ENCODE data around the gene EEF1AKMT4. TPM values are rescaled to one million over a fixed set of nuclear protein-coding genes. Genes with fewer than 3 reads are reported as not detected.
A peak's percentile ranks its signal among the peaks of the same experiment; 100 is the strongest.

EEF1AKMT4 gene
- total RNA-seq (1 to 10 TPM; 1.5 to 1.8 TPM), polyA plus RNA-seq (1 to 10 TPM in 1 of 2 donors, under 1 TPM in 1; 0.41 to 3.0 TPM)
- long read RNA-seq, donor 1, transcript EEF1AKMT4-201 (3 exons, 1,823 nt) = major isoform, 6 of 7 reads
- long read RNA-seq, donor 1, partial matches to known transcripts = 0 of 7 reads
- long read RNA-seq, donor 1, other reads (novel, unspliced or antisense) = 1 of 7 reads
- long read RNA-seq, donor 2, partial matches to known transcripts = 0 of 3 reads
- long read RNA-seq, donor 2, other reads (novel, unspliced or antisense) = 0 of 3 reads

GRCh38 chr3:184249412-184250166, at the start of gene EEF1AKMT4:
Gene EEF1AKMT4 (plus strand): TSS chr3:184249672. CDS start chr3:184249695, 23 bp downstream.
- DNase-seq (peak; percentile 97), ATAC-seq (ENCODE audit: low FRiP score) (peak; percentile 98)
- Histone ChIP-seq H3K4me1 (ENCODE audit: control insufficient read depth in 1 of 2, insufficient read depth in 2 of 2, low read length in 2 of 2) (no peaks in the 10 kb centered on the region), H3K4me3 (ENCODE audit: low read length in 2 of 2) (peak within 1 kb of the TSS; percentile 70 to 72), H3K27me3 (ENCODE audit: control insufficient read depth in 1 of 2, insufficient read depth in 2 of 2, low read length in 1 of 2) (no peaks in the 10 kb centered on the region), H3K27ac (ENCODE audit: low read depth in 1 of 2, low read length in 2 of 2) (peak within 1 kb of the TSS in 1 of 2 donors; percentile 8), H3K9me3 (ENCODE audit: control insufficient read depth, low read length) (no peaks in the 10 kb centered on the region), H3K36me3 (ENCODE audit: control insufficient read depth in 1 of 2, insufficient read depth in 2 of 2, low read length in 1 of 2) (peaks cover 2 to 9% of the 10 kb centered on the region in 2 donors)
- intact Hi-C loops (cut with DNase I) = loop anchor here (1.0 to 10.0 kb wide), 8 partner anchors 23 to 355 kb away; partner anchors contain the start of genes ABCF3 (in 1 of the 2), DVL3 (in 1 of the 2), EIF2B5 (in 1 of the 2) and PSMD2 (in 1 of the 2)
- WGBS, 2 donors = 0% methylated on average over 53 to 54 of the region's 54 CpGs

DNA sequence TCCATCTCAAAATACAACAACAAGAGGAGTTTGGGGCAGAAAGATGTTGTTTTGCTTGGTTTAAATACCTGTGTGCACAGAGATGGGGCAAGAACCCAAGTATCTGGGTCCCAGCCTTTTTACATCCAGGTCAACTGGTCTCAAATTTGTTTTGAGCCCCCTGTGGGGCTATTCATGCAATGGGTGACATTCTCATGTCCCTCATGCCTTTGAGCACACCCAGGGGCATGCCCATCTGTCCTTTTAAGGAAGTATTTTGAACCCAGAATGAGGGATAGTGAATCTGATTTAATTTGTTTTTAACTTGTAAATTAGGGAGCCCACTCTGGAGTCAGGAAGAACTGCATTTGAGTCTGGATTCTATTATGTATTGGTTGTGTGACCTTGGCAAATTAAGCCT, 48.6 kb upstream of the EEF1AKMT4 start:
- ATAC-seq (ENCODE audit: low FRiP score) (no peak), DNase-seq (no peak)
- intact Hi-C loops (cut with DNase I) = no loop called here
- H3K4me3 ChIP-seq (ENCODE audit: low read length in 2 of 2) = no peak overlapping the region
- no peaks in the 10 kb centered on the region for H3K27me3 ChIP-seq (ENCODE audit: control insufficient read depth in 1 of 2, insufficient read depth in 2 of 2, low read length in 1 of 2)
- H3K4me1 ChIP-seq (ENCODE audit: control insufficient read depth in 1 of 2, insufficient read depth in 2 of 2, low read length in 2 of 2) = no peaks in the 10 kb centered on the region
- H3K27ac ChIP-seq (ENCODE audit: low read depth in 1 of 2, low read length in 2 of 2) = no peak overlapping the region
- H3K36me3 ChIP-seq (ENCODE audit: control insufficient read depth in 1 of 2, insufficient read depth in 2 of 2, low read length in 1 of 2) = no peaks in the 10 kb centered on the region
- H3K9me3 ChIP-seq (ENCODE audit: control insufficient read depth, low read length) = no peaks in the 10 kb centered on the region

- 65 to 67% methylated on average over 8 of the region's 8 CpGs for WGBS, 2 donors
Observed at GRCh38 chr3:184203526-184203925, 45.9 kb upstream of the EEF1AKMT4 start.

GRCh38 chr3:184209146-184209923, 40.1 kb upstream of the EEF1AKMT4 start:
- no peaks in the 10 kb centered on the region for H3K4me1 ChIP-seq (ENCODE audit: control insufficient read depth in 1 of 2, insufficient read depth in 2 of 2, low read length in 2 of 2)
- no peaks in the 10 kb centered on the region for H3K36me3 ChIP-seq (ENCODE audit: control insufficient read depth in 1 of 2, insufficient read depth in 2 of 2, low read length in 1 of 2)
- intact Hi-C loops (cut with DNase I) = no loop called here
- peak; percentile 54 for ATAC-seq (ENCODE audit: low FRiP score)
- WGBS, 2 donors = 54 to 58% methylated on average over 11 of the region's 11 CpGs
- H3K27ac ChIP-seq (ENCODE audit: low read depth in 1 of 2, low read length in 2 of 2) = no peak overlapping the region
- no peak overlapping the region for H3K4me3 ChIP-seq (ENCODE audit: low read length in 2 of 2)
- no peak for DNase-seq
- no peaks in the 10 kb centered on the region for H3K9me3 ChIP-seq (ENCODE audit: control insufficient read depth, low read length)
- peaks cover 0 to 2% of the 10 kb centered on the region in 2 donors for H3K27me3 ChIP-seq (ENCODE audit: control insufficient read depth in 1 of 2, insufficient read depth in 2 of 2, low read length in 1 of 2)

More at GRCh38 chr3:184203526-184203925, 45.9 kb upstream of the EEF1AKMT4 start:
- DNase-seq (no peak), ATAC-seq (ENCODE audit: low FRiP score) (no peak)
- intact Hi-C loops (cut with DNase I) = no loop called here
- Histone ChIP-seq H3K27ac (ENCODE audit: low read depth in 1 of 2, low read length in 2 of 2) (no peak overlapping the region), H3K36me3 (ENCODE audit: control insufficient read depth in 1 of 2, insufficient read depth in 2 of 2, low read length in 1 of 2) (no peaks in the 10 kb centered on the region), H3K4me1 (ENCODE audit: control insufficient read depth in 1 of 2, insufficient read depth in 2 of 2, low read length in 2 of 2) (no peaks in the 10 kb centered on the region), H3K4me3 (ENCODE audit: low read length in 2 of 2) (no peak overlapping the region), H3K27me3 (ENCODE audit: control insufficient read depth in 1 of 2, insufficient read depth in 2 of 2, low read length in 1 of 2) (peaks cover 0 to 2% of the 10 kb centered on the region in 2 donors), H3K9me3 (ENCODE audit: control insufficient read depth, low read length) (no peaks in the 10 kb centered on the region)

GRCh38 chr3:184211297-184211696, 38.2 kb upstream of the EEF1AKMT4 start:
- intact Hi-C loops (cut with DNase I) = no loop called here
- no peak overlapping the region for H3K4me3 ChIP-seq (ENCODE audit: low read length in 2 of 2)
- H3K9me3 ChIP-seq (ENCODE audit: control insufficient read depth, low read length) = no peaks in the 10 kb centered on the region
- ATAC-seq (ENCODE audit: low FRiP score) (no peak), DNase-seq (no peak)
- H3K27me3 ChIP-seq (ENCODE audit: control insufficient read depth in 1 of 2, insufficient read depth in 2 of 2, low read length in 1 of 2) = peaks cover 0 to 2% of the 10 kb centered on the region in 2 donors
- WGBS, 2 donors = 53 to 54% methylated on average over 5 of the region's 5 CpGs
- no peaks in the 10 kb centered on the region for H3K4me1 ChIP-seq (ENCODE audit: control insufficient read depth in 1 of 2, insufficient read depth in 2 of 2, low read length in 2 of 2)
- no peaks in the 10 kb centered on the region for H3K36me3 ChIP-seq (ENCODE audit: control insufficient read depth in 1 of 2, insufficient read depth in 2 of 2, low read length in 1 of 2)
- H3K27ac ChIP-seq (ENCODE audit: low read depth in 1 of 2, low read length in 2 of 2) = no peak overlapping the region

DNA sequence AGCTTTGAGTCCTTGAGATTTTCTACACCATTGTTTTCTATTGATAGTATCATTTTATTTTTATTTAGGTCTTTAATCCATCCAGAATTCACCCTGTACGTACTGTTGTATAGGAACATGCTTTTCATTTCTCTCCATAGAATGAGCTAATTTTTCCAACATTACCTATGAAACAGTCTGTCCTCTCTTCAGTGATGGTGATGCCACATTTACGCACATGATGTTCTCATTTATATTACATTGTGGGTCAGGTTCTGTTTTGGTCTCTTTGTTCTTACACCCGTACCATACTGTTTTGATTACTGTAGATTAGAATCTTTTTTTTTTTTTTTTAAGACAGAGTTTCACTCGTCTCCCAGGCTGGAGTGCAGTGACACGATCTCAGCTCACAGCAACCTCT, 37.8 kb upstream of the EEF1AKMT4 start:
- Histone ChIP-seq H3K36me3 (ENCODE audit: control insufficient read depth in 1 of 2, insufficient read depth in 2 of 2, low read length in 1 of 2) (no peaks in the 10 kb centered on the region), H3K4me3 (ENCODE audit: low read length in 2 of 2) (no peak overlapping the region), H3K27ac (ENCODE audit: low read depth in 1 of 2, low read length in 2 of 2) (no peak overlapping the region), H3K9me3 (ENCODE audit: control insufficient read depth, low read length) (no peaks in the 10 kb centered on the region), H3K27me3 (ENCODE audit: control insufficient read depth in 1 of 2, insufficient read depth in 2 of 2, low read length in 1 of 2) (peaks cover 0 to under 1% of the 10 kb centered on the region in 2 donors), H3K4me1 (ENCODE audit: control insufficient read depth in 1 of 2, insufficient read depth in 2 of 2, low read length in 2 of 2) (no peaks in the 10 kb centered on the region)
- no peak for DNase-seq
- intact Hi-C loops (cut with DNase I) = no loop called here
- 64 to 66% methylated on average over 5 of the region's 5 CpGs for WGBS, 2 donors
- no peak for ATAC-seq (ENCODE audit: low FRiP score)

- H3K4me3 ChIP-seq (ENCODE audit: low read length in 2 of 2) = no peak overlapping the region
- WGBS, 2 donors = 49 to 55% methylated on average over 4 of the region's 4 CpGs
- H3K27me3 ChIP-seq (ENCODE audit: control insufficient read depth in 1 of 2, insufficient read depth in 2 of 2, low read length in 1 of 2) = no peaks in the 10 kb centered on the region
- H3K36me3 ChIP-seq (ENCODE audit: control insufficient read depth in 1 of 2, insufficient read depth in 2 of 2, low read length in 1 of 2) = no peaks in the 10 kb centered on the region
- H3K27ac ChIP-seq (ENCODE audit: low read depth in 1 of 2, low read length in 2 of 2) = no peak overlapping the region
- intact Hi-C loops (cut with DNase I) = no loop called here
- ATAC-seq (ENCODE audit: low FRiP score) (no peak), DNase-seq (no peak)
- no peaks in the 10 kb centered on the region for H3K4me1 ChIP-seq (ENCODE audit: control insufficient read depth in 1 of 2, insufficient read depth in 2 of 2, low read length in 2 of 2)
- H3K9me3 ChIP-seq (ENCODE audit: control insufficient read depth, low read length) = no peaks in the 10 kb centered on the region
Observed at GRCh38 chr3:184218814-184219213, 30.7 kb upstream of the EEF1AKMT4 start.

DNA sequence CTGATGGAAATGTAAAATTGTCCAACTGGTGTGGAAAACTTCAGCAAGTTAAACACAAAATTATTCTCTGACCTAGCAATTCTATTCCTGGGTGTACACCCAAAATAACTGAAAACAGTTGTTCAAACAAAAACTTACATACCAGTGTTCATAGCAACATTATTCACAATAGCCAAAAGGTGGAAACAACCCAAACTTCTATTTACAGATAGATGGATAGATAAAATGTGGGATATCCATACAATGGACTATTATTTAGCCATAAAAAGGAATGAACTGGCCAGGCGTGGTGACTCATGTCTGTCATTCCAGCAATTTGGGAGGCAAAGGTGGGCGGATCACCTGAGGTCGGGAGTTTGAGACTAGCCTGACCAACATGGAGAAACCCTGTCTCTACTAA, 27.0 kb upstream of the EEF1AKMT4 start:
- Histone ChIP-seq H3K27me3 (ENCODE audit: control insufficient read depth in 1 of 2, insufficient read depth in 2 of 2, low read length in 1 of 2) (no peaks in the 10 kb centered on the region), H3K27ac (ENCODE audit: low read depth in 1 of 2, low read length in 2 of 2) (no peak overlapping the region), H3K4me3 (ENCODE audit: low read length in 2 of 2) (no peak overlapping the region), H3K36me3 (ENCODE audit: control insufficient read depth in 1 of 2, insufficient read depth in 2 of 2, low read length in 1 of 2) (no peaks in the 10 kb centered on the region), H3K4me1 (ENCODE audit: control insufficient read depth in 1 of 2, insufficient read depth in 2 of 2, low read length in 2 of 2) (no peaks in the 10 kb centered on the region), H3K9me3 (ENCODE audit: control insufficient read depth, low read length) (no peaks in the 10 kb centered on the region)
- DNase-seq (no peak), ATAC-seq (ENCODE audit: low FRiP score) (no peak)
- intact Hi-C loops (cut with DNase I) = no loop called here
- WGBS, 2 donors = 78 to 79% methylated on average over 3 of the region's 3 CpGs

All from aorta (tissue), 5 donors.